HuH-7.5 (cell line): ENCODE data around the gene NACA2.

Source experiments
- DNase-seq: peaks from one replicate; pipeline ENCODE4 v3.0.0; 2011; ENCODE audit warnings: low spot score

NACA2 gene

GRCh38 chr17:61545335-61545938 is 45.6 kb downstream of the NACA2 start:
- DNase-seq = no peak

- no peak for DNase-seq
Measured at GRCh38 chr17:61543786-61544415, 47.1 kb downstream of the NACA2 start.

- DNase-seq = no peak
Measured at GRCh38 chr17:61542027-61542426, 49.0 kb downstream of the NACA2 start.

- no peak for DNase-seq
Measured at GRCh38 chr17:61540874-61541273, 50.1 kb downstream of the NACA2 start.
